BJ (cell line): ENCODE results near the gene TLL1. TPM values are rescaled to one million over a fixed set of nuclear protein-coding genes. Genes with fewer than 3 reads are reported as not detected.

Experiments
- CTCF ChIA-PET: fragments of 350-600 bp; formaldehyde crosslinking; extraction: SDS; loops from one replicate; lab custom pipeline; 2021; ENCODE audit warnings: antibody characterized with exemption, inconsistent platforms; lab: Yijun Ruan, JAX
- POLR2A ChIA-PET: fragments of 300-600 bp; sonication (Branson Sonifier 250); formaldehyde crosslinking; extraction: SDS; loops from one replicate; lab custom pipeline; 2021; ENCODE audit warnings: antibody characterized with exemption; lab: Charles Lee
- DNase-seq: peaks from one replicate; pipeline ENCODE4 v3.0.0-alpha.2; 2011; ENCODE audit warnings: low read depth
- H3K27me3 ChIP-seq: 2 replicates; pipeline ENCODE4 v1.6.0; 2011; ENCODE audit warnings: low read length; ENCODE audit not compliant: control insufficient read depth, insufficient read depth
- H3K36me3 ChIP-seq: 2 replicates; pipeline ENCODE4 v1.5.1; 2011; ENCODE audit warnings: low read length; ENCODE audit not compliant: control insufficient read depth, insufficient read depth
- H3K4me3 ChIP-seq: 2 replicates; pipeline ENCODE4 v1.5.1; 2011; ENCODE audit warnings: low read depth, mild to moderate bottlenecking, control low read depth, low read length
- CTCF ChIP-seq: IDR thresholded peaks from 2 replicates; pipeline ENCODE4 v1.5.1; 2011; ENCODE audit warnings: low read depth, mild to moderate bottlenecking, control low read depth, inconsistent platforms, low read length, moderate library complexity; ENCODE audit not compliant: insufficient read depth
- polyA plus RNA-seq: library from polyadenylated mRNA; depleted of rRNA; stranded (reverse); fragments of >200 nt; gene quantifications from 2 replicates; pipeline ENCODE4 v1.2.3, GENCODE V29; 2011

The TLL1 gene
- polyA plus RNA-seq, 1 experiment: 0.33 TPM

- CTCF ChIA-PET: no interaction called here
- no peak for DNase-seq
- POLR2A ChIA-PET: no interaction called here
- no peak for TF ChIP-seq CTCF
- H3K4me3 ChIP-seq: no peak overlapping the region
- H3K36me3 ChIP-seq: no peaks in the 10 kb centered on the region
- H3K27me3 ChIP-seq: no peaks in the 10 kb centered on the region
Observed at GRCh38 chr4:165838575-165838974, 34.5 kb upstream of the TLL1 start.

DNA sequence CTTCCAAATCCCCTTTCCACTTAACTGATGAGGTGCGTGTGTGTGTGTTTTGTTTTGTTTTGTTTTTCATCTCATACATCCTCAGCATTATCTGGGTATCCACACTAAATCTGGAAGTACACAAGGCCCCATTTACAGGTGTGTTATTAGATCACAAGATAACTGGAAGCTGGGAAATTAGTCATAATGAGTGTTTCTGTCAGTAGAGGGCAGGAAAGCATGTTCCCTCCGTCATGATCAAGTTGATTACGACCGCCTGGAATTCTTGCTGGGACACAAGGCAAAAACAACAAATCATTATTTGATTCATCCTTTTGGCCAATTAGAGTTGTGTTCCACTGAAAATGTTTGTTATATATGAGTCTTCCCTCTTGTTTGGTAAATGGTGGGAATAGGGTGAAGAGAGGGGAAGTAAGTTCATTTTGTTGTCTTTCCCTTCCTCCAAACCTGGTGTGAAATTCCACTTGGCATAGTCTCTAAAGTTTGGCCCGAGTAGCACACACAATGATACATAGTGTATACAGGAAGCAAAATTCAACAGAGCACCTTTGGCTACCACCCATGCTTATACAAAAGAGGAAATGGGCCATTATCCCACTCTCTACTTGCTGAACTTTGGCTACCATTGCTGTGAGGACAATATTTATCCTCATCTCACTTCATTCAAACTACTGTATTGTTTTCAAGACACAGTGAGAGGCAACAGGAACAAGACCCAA, 33.3 kb upstream of the TLL1 start:
- no peak overlapping the region for H3K4me3 ChIP-seq
- no peak for TF ChIP-seq CTCF
- no peak for DNase-seq
- no peaks in the 10 kb centered on the region for H3K36me3 ChIP-seq
- no peaks in the 10 kb centered on the region for H3K27me3 ChIP-seq
- CTCF ChIA-PET: no interaction called here
- POLR2A ChIA-PET: no interaction called here

GRCh38 chr4:165842684-165843083, 30.4 kb upstream of the TLL1 start:
- H3K4me3 ChIP-seq: no peak overlapping the region
- ChIA-PET CTCF (no interaction called here), POLR2A (no interaction called here)
- no peak for DNase-seq
- H3K27me3 ChIP-seq: no peaks in the 10 kb centered on the region
- TF ChIP-seq CTCF: no peak
- no peaks in the 10 kb centered on the region for H3K36me3 ChIP-seq

DNA sequence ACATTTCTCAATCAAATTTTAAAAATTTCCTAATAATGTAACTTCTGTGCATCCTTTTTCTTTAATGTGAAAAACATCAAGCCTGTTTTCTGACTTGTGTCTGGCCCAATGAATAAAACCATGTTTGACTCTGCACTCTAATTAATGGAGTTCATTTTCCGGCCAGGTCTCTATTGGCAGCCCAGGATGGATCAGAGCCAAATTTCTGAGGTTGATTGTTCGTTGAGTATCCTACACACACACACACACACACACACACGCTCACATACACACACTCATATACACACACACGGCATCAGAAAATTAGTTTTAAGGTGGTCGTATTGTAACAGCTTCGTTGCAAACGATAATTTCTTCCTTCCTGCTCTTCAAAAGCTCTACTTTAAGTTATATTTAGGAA, 28.9 kb upstream of the TLL1 start:
- POLR2A ChIA-PET: no interaction called here
- H3K36me3 ChIP-seq: no peaks in the 10 kb centered on the region
- H3K4me3 ChIP-seq: no peak overlapping the region
- no peaks in the 10 kb centered on the region for H3K27me3 ChIP-seq
- CTCF ChIA-PET: interaction anchor here (0.7 kb wide), 1 partner anchor 405 kb away, joined by 3 read pairs; no protein-coding TSS in a partner anchor
- TF ChIP-seq CTCF: no peak
- DNase-seq: no peak

DNA sequence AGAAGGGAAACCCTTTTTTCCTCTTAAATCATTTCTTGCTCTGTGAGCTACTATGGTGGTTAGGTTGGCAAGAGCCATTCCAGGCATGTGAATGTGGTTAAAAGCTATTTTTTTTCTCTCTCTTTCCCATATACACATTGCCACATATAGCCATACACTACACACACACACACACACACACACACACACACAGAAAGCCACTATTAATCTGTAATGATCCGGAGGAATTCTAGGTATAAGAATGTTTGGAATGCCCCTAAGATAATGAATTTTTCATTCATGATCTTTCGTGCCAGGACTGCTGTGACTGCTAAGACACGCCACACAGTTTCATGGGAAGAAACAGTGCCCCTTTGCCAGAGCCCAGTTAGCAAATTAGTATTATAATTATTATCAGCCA, 21.8 kb upstream of the TLL1 start:
- TF ChIP-seq CTCF: no peak
- Histone ChIP-seq H3K36me3 (no peaks in the 10 kb centered on the region), H3K27me3 (no peaks in the 10 kb centered on the region), H3K4me3 (no peak overlapping the region)
- CTCF ChIA-PET: interaction anchor here (0.7 to 1.1 kb wide), 2 partner anchors 19 to 220 kb away, joined by 3 read pairs; no protein-coding TSS in a partner anchor
- POLR2A ChIA-PET: no interaction called here
- DNase-seq: no peak
